HG02759 (cell line): Measurements from ENCODE around the gene ZNF235.
"Not testable (repeated sequence)": the region's sequence is repeated elsewhere in the genome, so short reads cannot be mapped to it uniquely, and the experiment has no call there.

ENCODE experiments used
- ATAC-seq: cut with Tn5 transposase; IDR thresholded peaks from one replicate; pipeline ENCODE4 v1.9.1; 2021; ENCODE audit warnings: mild to moderate bottlenecking, moderate library complexity; ENCODE audit not compliant: unreplicated experiment

Gene ZNF235

DNA sequence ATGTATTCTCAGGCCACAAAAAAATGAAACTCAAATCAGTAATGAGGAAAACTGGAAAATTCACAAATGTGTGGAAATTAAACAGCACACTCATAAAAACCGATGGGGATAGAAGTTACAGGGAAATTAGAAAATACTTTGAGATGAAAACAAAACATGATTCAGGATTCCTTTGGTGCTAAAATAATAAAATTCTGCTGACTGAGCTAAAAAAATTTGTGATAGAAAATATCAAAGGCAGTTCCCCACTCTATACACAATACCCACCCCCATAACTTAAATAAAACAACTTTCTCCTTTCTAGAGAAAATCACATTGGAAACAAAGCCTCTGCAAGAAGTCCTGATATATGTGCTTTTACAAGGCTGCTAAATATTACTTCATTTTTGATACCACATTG, 46.7 kb downstream of the ZNF235 start:
- ATAC-seq, result no peak

DNA sequence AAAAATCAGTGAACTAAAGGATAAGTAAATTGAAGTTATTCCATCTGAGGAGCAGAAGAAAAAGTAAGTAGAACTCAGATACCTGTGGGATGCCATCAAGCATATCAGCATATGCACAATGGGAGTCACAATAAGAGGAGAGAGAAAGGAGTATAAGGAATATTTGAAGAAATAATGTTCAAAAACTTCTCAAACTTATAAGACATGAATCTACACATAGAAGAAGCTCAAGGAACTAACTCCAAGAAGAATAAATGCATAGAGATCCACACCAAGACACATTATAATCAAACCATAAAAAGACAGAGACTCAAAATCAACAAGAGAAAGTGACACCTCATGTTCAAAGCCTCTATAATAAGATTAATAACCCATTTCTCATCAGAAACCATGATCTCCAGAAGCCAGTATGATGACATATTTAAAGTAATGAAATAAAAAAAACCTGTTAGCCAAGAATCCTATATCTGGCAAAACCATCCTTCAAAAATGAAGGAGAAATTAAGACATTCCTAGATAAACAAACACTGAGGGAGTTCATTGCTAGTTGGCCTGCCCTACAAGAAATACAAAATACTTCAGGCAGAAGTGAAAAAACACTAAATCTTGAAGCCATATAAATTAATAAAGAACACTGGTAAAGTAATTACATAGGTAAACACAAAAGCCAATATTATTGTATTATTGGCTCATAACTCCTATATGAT, 49.0 kb downstream of the ZNF235 start:
- ATAC-seq, result no peak

DNA sequence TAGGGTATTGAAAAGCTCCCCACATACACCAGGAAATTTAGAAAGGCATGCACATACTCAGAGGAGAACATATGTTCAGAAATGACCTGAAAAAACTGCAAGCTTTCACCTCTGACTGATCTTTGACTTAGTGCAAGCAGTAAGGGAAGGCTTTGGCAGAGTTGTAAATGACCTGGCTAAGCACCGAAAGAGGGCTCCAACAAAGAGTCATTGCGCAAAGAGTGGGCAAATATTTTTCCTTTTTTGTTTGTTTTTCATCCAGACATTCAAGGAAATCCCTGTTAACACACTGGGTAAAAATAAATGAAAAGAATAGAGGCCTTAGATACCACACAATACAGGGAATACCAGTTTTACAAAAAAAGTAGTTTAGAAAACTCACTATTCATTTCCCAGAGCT, 50.3 kb downstream of the ZNF235 start:
- no peak for ATAC-seq

DNA sequence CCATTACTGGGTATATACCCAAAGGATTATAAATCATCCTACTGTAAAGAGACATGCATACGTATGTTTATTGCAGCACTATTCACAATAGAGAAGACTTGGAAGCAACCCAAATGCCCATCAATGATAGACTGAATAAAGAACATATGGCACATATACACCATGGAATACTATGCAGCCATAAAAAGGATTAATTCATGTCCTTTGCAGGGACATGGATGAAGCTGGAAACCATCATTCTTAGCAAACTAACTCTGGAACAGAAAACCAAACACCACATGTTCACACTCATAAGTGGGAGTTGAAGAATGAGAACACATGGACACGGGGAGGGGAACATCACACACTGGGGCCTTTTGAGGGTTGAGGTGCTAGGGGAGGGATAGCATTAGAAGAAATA, 51.4 kb downstream of the ZNF235 start:
- ATAC-seq, result not testable (repeated sequence)

DNA sequence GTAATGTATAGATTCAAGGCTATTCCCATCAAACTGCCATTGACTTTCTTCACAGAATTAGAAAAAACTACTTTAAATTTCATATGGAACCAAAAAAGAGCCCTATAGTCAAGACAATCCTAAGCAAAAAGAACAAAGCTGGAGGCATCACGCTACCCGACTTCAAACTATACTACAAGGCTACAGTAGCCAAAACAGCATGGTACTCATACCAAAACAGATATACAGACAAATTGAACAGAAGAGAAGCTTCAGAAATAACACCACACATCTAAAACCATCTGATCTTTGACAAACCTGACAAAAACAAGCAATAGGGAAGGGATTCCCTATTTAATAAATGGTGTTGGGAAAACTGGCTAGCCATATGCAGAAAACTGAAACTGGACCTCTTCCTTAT, 52.5 kb downstream of the ZNF235 start:
- ATAC-seq, result not testable (repeated sequence)

DNA sequence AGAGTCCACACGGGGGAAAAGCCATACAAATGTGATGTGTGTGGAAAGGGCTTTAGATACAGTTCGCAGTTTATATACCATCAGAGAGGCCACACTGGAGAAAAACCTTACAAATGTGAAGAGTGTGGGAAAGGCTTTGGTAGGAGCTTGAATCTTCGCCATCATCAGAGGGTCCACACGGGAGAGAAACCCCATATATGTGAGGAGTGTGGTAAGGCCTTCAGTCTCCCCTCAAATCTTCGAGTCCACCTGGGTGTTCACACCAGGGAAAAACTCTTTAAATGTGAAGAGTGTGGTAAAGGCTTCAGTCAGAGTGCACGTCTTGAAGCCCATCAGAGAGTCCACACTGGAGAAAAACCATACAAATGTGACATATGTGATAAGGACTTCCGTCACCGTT, 68.4 kb downstream of the ZNF235 start:
- ATAC-seq, result no peak
